ENCODE results near the gene FAM83G.
"Not testable (repeated sequence)": the region's sequence is repeated elsewhere in the genome, so short reads cannot be mapped to it uniquely, and the experiment has no call there.

The FAM83G gene, protein sequence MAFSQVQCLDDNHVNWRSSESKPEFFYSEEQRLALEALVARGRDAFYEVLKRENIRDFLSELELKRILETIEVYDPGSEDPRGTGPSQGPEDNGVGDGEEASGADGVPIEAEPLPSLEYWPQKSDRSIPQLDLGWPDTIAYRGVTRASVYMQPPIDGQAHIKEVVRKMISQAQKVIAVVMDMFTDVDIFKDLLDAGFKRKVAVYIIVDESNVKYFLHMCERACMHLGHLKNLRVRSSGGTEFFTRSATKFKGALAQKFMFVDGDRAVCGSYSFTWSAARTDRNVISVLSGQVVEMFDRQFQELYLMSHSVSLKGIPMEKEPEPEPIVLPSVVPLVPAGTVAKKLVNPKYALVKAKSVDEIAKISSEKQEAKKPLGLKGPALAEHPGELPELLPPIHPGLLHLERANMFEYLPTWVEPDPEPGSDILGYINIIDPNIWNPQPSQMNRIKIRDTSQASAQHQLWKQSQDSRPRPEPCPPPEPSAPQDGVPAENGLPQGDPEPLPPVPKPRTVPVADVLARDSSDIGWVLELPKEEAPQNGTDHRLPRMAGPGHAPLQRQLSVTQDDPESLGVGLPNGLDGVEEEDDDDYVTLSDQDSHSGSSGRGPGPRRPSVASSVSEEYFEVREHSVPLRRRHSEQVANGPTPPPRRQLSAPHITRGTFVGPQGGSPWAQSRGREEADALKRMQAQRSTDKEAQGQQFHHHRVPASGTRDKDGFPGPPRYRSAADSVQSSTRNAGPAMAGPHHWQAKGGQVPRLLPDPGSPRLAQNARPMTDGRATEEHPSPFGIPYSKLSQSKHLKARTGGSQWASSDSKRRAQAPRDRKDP

DNA sequence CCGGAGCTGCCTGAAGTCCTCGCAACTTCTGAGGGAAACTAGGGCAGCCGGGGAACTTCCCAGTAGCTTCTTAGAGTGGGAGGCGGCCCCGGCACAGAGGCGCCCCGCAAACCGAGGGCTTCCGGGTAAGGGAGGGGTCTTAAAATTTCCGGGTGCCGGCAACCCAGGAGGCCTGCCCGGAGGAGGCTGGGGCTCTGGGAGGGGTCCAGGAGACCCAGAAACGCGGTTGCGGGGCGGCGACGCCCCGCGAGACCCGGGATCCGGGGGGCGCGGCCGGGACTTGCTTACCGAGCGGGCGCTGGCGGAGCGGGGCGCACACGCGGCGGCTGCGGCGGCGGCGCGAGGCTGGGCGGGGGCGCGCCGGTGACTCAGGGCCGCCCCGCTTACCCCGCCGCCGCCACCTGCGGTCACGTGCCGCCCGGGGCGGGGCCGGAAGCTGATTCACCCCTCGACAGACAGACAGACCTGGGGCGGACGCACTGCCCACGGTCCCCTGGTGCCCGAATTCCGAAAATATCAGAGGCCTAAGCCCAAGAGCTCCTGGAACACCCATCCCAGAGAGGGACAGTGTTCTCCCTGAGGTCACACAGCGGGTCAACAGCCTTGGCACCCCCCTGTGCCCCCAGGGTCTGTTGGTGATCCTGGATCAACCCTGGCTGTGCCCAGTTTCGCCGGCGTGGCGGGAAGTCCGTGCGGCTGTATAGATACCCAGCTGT lies at the start of gene FAM83G:
Gene FAM83G, minus strand, starts transcription at position 344 of the 716 bp plus-strand sequence. CDS start 723 bp downstream, outside the sequence.
- no peak for DNase-seq

DNA sequence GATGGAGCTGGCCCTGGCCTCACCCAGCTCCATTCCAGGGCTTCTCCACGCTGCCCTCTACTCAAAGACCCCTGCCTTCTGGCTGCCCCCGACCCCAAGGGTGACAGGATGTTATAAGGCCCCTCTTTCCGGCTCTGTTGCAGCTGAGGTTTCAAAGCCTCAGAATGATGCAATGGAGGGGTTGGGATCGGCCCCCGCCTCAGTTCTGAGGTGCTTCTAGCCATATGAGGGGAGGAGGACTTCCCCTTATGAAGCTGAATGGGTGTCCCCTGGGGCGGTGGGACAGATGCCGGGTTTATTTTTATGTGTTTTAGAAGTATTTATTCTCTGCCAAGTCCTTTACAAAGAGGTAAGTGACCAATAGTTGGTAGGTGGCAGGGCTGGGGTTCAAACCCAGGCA lies 44.3 kb upstream of the FAM83G start:
- DNase-seq, result not testable (repeated sequence)

DNA sequence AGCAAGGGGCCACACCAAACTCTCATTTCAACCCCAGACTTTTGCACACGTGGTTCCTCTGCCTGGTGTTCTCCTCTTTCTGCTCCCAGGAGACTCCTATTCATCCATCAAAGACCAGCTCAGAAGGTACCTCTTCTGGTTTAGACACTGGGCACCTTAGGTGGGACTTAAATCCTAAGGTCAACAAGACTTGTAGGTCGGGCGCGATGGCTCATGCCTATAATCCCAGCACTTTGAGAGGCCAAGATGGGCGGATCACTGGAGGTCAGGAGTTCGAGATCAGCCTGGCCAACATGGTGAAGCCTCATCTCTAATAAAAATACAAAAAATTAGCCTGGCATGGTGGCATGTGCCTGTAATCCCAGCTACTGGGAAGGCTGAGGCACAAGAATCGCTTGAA lies 42.9 kb upstream of the FAM83G start:
- not testable (repeated sequence) for DNase-seq

DNA sequence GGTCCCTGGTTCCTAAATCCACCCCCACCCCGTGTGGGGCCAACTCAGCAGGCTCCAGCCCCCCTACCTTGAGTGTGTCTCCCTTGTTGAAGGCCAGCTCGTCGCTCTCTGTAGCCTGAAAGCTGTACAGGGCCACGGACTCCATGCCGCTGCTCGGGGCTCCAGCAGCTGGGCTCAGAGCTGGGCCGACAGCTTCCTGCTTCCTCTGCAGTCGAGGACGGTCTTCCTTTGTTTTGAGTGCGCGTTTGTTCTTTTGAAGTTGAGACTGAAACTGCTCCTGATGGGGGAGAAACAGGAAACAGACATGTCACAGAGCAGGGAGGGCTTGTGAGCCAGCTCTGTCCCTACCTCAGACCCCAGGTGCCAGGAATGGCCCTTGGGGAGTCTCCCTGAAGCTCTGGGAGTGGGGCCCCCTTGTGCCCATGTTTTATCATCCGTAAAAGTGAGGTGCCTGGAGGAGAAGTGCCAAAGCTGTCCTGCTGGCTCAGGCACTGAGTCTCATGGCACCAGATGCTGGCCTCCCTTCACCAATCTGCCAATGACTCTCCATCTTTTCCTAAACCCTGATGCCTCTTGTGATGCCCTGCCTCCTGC lies 42.3 kb upstream of the FAM83G start, which contains the start of gene GRAP:
Gene GRAP, minus strand, starts transcription at position 176 of the 594 bp plus-strand sequence. Its CDS starts 31 bp downstream, at position 145.
- DNase-seq, result not testable (repeated sequence)

DNA sequence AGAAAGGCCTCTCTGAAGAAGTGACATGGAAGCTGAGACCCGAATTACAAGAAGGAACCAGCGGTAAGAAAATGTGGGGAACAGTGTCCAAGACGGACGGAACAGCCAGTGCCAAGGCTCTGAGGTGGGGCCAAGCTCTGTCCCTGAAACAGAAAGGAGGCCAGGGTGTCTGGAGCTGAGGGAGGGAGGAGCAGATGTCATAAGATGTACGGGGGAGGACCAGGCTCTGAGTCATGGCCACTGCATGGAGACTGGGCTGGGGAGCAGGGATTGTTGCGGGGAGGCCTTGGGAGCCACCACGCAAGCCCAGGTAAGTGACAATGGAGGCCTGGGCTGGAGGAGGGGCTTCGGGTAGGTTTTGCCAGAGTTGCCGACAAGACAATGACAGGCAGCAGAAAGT lies 40.1 kb upstream of the FAM83G start:
- DNase-seq, result not testable (repeated sequence)

DNA sequence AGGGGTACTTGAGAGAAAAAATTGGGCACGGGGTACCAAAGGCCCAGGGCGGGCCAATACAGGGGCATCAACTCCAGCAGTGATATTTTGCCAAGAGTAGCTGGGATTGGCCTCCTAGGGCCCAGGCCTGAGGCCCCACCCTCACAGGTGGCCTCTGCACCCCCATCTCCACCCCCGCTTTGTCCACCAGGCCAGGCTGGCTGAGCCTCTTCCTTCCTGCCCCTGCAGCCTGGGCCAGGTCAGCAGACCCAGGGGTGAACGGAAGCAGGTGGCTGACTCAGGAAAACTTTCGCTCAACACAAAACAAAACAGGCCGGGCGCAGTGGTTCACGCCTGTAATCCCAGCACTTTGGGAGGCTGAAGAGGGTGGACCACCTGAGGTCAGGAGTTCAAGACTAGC lies 38.5 kb upstream of the FAM83G start:
- DNase-seq, result not testable (repeated sequence)

DNA sequence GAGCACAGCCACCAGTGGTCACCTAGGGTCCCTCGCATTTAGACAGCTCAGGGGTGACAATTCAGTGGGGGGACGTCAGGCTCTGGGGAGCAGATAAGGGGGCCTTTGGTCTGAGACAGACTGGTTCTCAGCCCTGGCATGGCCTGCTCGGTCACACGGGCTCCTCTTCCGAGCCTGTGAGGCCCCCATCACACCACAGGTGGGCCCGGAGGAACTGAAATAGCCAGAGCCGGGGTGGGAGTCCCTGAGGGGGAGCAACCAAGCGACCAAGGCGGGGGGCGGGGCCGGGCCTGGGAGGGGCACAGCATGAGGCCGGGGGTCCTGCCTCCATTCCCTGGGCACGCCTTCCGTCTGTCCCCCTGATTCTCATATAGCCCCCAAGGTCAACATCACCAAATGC lies 37.8 kb upstream of the FAM83G start:
- not testable (repeated sequence) for DNase-seq

DNA sequence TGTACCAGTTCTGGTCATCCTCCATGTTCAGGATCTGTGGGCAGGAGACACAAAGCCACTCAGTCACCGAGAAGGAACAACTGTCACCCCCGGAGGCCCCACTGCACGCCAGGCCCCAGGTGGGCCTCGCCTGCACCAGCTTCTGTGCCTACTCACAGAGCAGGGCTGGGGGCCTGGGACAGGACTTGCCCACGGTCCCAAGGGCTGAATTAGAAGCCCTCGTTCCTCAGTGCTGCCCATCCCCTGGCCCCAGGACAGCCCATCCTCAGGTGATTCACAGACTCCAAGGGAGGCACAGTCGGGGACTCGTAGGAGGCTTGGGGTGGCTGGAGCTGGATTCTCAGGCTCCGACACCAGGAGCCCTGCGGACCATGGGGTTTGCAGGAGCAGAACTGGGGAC lies 37.3 kb upstream of the FAM83G start:
- DNase-seq, result not testable (repeated sequence)

DNA sequence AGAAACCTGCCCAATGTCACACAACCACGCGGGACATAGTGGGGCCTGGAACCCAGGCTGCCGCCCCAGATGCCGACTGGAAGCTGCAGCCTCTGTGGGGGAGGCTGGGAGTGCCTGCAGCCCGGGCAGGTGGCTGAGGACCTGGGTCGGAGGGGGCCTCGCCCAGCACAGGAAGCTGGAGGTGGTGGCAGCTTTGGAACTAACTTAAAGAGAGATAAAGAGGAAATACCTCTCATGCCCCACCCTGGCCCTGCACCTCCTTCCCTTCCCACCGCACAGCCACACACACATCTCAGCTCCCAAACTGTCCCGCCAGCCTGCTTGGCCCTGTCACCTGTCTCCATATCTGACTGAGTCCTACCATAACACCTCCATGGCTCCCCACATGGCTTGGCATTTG lies 35.8 kb upstream of the FAM83G start:
- DNase-seq, result not testable (repeated sequence)

DNA sequence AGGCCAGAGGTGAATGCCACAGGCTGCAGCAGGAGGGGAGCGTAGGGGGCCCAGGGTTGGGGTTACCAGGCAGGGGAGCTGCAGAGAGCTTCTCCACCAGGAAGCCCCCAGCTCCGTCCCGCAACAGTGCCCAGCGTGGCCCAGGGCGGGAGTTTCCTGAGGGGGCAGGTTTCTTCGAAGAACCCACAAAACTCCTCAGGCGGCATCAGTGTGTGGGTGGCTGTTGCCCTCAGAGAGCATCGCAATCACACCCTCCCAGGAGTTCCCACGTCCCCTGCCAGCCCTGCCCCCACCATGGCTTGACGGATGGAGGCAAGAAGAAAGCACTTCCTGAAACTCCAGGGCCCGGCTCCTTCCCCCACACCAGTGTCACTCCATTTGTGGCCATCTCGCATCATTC lies 34.2 kb upstream of the FAM83G start:
- not testable (repeated sequence) for DNase-seq

DNA sequence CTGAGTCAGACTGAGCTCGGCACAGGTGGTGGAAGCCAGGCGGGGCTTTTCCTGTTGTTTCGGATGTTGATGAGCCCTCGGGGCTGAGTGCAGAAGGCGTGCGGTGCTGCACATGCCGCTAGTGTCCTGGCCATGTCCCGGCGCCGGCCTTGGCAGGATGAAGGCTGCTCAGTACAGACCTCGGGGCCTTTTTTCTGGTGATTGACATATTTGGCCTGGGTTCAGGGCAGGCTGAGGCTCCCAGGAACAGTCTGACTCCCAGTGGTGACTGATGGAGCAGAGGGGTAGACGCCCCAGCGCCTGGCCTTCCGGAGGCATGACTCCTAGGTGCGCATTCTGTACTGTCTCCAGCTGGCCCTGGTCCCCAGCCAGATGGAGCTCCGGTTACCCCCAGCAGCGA lies 33.4 kb upstream of the FAM83G start:
- not testable (repeated sequence) for DNase-seq

DNA sequence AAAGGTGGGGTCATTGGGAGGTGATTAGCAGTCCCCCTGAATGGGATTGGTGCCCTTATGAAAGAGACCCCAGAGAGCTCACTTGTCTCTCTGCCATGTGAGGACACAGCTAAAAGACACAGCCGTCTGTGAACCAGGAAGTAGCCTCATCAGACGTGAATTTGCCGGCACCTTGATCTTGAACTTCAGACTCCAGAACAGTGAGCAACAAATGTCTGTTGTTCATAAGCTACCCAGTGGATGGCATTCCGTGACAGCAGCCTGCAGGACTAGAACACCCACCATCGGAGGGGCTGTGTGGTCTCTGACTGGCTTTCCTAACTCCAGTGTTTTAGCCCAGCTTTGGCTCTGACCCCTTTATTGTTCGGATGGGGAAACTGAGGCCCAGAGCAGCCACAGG lies 33.0 kb upstream of the FAM83G start:
- DNase-seq, result not testable (repeated sequence)

DNA sequence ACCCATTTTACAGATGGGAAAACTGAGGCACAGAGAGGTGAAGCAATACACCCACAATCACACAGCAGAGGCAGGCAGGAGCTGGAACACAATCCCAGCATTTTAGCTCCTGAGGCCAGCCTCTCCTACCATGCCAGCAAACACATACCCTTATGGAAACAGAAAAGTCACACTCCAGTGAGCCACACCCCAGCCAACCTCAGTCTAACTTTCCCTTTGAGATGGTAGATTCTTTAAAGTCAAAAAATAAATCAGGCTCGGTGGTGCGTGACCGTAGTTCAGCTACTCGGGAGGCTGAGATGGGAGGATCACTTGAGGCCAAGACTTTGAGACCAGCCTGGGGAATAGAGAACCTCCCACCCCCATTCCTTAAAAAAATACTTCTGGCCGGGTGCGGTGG lies 31.6 kb upstream of the FAM83G start:
- not testable (repeated sequence) for DNase-seq

DNA sequence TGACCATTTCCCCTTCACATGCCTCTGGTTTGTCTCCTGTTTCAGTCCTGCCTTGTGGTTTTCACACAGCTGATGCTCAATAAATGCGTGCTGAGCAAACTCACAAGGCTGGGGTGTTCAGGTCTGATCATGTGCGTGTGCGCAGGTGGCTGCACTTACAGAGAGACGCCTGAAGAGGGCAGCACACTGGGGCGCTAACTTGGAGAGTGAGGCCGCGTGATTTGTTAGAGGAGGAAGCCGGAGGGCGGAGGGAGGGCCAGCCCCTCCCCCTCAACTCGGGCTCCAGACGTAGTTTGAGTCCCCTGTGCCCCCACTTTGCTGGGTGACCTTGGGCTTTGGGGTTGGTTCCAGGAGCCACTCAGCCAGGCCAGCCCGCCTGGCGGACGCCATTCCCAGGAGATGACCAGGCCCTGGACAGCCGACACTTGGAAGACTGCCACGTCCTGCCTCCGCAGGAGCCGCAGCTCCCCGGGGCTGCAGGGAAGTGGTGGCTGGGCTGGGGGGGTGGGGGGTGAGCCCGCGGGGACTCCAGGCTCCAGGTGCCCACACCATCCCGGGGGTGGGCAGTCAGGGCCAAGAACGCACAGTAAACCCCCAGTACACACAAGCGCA lies 27.9 kb upstream of the FAM83G start:
- DNase-seq, result not testable (repeated sequence)

DNA sequence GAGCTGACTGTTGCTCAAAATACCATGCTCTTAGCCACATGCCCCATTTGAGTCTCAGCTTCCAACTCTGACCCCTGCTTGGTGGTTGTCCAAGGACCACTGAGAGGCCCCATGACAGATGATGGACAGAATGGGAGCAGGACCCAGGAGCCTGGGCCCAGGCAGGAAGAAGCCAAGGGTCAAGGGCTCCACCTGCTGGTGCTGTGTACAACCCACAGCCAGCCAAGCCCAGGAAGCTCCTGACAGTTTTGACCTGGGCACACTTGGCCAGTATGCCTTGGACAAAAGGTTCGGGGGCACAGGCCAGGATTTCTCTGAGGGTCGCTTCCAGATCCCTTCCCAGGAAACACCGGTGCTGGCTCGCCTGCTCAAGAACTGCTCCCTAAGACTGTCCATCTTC lies 27.2 kb upstream of the FAM83G start:
- not testable (repeated sequence) for DNase-seq

DNA sequence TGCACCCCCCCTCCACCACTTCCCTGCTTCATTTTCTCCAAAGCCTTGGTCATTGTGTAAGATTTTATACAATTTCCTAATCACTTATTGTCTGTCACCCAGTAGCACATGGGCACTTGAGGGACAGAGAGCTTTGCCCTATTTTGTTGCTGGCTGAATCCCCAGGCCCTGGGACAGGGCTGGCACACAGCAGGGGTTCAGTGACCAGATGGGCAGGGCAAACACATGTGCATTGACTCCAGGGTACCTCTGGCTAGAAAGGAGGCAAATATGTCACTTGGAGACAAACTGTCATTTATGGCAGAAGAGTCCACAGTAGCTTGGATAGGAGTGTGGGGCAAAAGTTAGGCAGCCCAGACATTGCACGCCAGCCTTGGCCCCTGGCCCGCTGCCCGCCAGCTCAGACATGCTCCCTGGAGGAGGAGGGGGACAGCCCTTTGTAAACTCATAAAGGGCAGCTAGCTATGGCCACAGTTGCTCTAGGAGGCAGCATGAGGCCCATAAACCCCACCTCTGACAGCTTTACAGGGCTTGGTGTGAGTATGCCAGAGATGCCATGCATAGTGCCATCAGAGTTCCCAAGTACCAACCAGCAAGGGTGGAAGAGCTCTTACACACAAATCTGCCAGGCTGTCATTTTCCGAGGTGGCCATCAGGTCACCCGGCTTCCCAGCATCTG lies 26.3 kb upstream of the FAM83G start:
- not testable (repeated sequence) for DNase-seq

DNA sequence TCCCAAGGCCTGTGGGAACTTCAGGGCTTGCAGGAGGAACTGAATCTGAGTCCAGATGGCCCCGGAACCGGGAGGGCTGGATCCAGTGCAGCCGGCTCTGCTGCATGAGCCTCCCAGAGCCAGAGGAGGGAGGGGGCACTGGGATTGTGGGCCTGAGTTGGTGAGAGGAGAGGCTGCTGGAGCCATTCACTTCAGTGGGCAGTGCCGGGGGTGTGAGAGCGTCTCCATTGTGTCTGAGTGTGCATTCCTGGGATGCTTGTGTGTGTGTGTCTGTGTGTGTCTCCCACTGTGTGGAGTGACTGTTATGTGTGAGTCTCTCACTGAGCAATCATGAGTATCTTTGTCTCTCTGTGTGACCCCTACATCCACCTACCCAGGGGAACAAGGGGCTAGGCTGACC lies 25.2 kb upstream of the FAM83G start:
- DNase-seq, result not testable (repeated sequence)

DNA sequence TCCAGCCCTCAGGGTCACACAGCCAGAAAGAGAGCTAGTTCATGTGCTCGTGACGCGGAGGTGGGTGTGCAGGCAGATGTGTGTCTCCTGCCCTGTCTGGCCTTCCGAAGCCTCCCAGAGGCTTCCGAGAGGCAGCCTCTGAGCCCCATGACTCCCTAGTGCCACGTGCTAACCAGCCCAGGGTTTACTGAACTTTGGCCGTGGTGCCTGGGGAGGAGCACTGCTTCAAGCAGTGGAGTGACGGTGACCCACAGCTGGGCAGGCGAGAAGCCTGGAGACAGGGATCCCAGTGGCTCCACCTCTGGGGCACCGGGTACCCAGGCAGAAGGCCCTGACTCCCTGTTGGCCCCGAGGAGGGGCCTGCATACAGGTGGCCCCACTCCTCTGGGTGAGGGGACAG lies 24.1 kb upstream of the FAM83G start:
- DNase-seq, result not testable (repeated sequence)

DNA sequence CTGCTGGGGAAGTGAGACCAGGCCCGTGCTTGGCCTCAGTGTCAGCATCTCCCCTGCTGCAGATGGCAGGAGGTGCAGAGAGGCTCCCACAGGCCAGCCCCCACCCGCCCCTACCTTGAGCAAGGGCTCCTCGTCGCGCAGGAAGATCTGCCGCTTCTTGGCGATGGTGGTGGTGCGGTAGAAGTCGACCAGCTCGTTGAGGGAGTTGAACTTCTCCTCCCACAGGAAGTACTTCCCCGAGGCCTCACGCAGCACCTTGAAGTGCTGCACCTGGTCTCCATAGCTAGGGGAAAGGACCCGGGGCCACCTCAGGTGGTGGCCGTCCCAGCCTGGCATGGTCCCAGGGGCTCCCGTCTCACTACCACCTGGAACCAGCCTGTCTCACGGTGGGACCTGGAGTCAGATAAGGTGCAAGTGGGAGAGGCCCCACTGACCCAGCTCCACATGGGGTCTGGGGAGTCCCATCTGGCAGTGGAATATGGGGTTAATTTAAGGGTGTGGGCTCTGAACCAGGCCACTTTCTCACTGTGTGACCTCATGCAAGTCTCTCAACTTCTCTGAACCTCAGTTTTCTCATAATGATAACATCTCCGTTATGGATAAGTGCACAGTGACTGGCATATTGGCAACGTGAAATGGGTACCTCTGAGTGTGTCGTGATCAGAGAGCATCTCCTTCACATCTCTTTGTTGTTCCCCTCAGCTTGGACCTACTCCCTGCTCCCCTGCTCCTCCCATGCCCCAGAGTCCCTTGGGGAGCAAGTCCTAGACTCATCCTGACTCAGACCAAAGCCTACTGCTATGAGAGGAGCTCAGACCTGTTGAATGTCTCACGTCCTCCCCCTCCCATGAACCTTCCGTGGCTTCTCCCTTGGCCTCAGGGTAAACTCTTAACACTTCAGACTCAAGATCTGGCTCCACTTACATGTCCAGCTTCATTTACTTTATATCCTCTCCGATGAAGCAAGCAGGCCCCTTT lies 19.8 kb upstream of the FAM83G start:
- no peak for DNase-seq
